ES-I3 (cell line): ENCODE data around the gene ZBTB5.

Source experiments
- H3K36me3 ChIP-seq: 2 replicates; pipeline ENCODE4 v1.6.1; 2013; ENCODE audit warnings: mild to moderate bottlenecking, low read length, control low read depth, moderate library complexity; ENCODE audit not compliant: insufficient read depth
- H3K4me1 ChIP-seq: 2 replicates; pipeline ENCODE4 v1.6.1; 2013; ENCODE audit warnings: mild to moderate bottlenecking, control low read depth, low read length; ENCODE audit not compliant: insufficient read depth
- H3K9ac ChIP-seq: 2 replicates; pipeline ENCODE4 v1.6.1; 2013; ENCODE audit warnings: low read depth, mild to moderate bottlenecking, low read length, moderate library complexity
- H3K9me3 ChIP-seq: 2 replicates; pipeline ENCODE4 v1.6.1; 2013; ENCODE audit warnings: mild to moderate bottlenecking, low read length, moderate library complexity; ENCODE audit not compliant: control insufficient read depth, insufficient read depth

ZBTB5 gene

DNA sequence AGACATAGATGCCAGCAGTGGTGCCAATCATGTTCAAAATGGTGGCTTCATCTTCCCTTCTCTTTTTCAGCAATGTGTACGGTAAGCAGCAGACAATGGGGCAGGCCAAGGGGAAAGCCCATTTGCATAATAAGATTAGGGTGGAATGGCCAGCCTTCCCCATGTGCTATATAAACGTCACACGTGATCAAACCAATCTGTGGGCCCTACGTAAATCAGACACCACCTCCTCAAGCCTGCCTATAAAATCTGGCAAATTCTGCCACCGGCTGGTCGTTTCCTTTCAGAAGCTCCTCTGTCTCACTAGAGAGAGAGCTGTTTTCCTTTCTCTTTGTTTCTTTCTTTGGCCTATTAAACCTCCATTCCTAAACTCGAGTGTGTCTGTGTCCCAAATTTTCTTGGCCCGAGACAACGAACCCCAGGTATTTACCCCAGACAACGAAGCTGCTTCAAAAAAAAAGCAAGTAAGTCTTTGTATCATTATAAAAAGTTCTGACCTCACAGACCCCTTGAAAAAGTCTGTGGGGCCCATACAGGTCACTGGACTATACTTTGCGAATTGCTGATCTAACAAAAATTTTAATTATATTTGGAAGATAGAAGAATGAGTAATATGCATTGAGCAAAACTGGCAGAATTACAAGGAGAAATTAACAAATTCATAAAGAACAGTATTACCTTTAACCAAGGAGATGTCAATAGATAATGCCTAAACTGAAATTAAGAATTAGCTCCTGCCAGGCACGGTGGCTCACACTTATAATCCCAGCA lies 15.2 kb downstream of the ZBTB5 start:
- Histone ChIP-seq H3K9me3 (no peaks in the 10 kb centered on the region), H3K36me3 (peaks cover 2% of the 10 kb centered on the region; the same call in 1 of the 2 replicates), H3K9ac (no peak overlapping the region), H3K4me1 (no peaks in the 10 kb centered on the region)

DNA sequence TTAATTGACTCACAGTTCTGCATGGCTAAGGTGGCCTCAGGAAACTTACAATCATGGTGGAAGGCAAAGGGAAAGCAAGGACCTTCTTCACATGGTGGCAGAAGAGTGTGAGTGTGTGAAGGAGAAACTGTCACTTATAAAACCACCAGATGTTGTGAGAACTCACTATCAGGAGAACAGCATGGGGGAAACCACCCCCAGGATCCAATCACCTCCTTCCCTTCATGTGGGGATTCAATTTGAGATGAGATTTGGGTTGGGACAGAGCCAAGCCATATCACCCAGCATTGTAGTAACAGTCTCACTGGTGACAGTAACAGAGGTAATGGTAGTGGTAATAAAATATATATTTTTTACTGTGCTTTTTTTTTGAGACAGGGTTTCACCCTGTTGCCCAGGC lies 18.1 kb downstream of the ZBTB5 start:
- H3K36me3 ChIP-seq: peaks cover 7% of the 10 kb centered on the region

GRCh38 chr9:37446401-37446800 lies 18.8 kb downstream of the ZBTB5 start:
- peaks cover 14% of the 10 kb centered on the region for H3K36me3 ChIP-seq
- H3K9ac ChIP-seq: no peak overlapping the region
- H3K9me3 ChIP-seq: no peaks in the 10 kb centered on the region
- no peaks in the 10 kb centered on the region for H3K4me1 ChIP-seq

More for the DNA sequence above, 18.1 kb downstream of the ZBTB5 start:
- H3K9me3 ChIP-seq: no peaks in the 10 kb centered on the region
- H3K4me1 ChIP-seq: no peaks in the 10 kb centered on the region
- no peak overlapping the region for H3K9ac ChIP-seq

DNA sequence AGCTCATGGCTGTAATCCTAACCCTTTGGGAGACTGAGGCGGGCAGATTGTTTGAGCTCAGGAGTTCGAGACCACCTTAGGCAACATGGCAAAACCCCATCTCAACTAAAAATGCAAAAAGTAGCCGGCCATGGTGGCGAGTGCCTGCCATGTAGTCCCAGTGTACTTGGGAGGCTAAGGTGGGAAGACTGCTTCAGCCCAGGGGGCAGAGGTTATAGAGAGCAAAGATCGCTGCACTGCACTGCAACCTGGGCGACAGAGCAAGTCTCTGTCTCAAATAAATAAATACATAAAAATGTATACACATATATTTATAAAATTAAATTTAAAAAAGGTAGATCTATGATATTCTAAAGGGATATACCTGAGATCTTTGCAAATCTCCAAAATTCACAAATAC lies 19.4 kb downstream of the ZBTB5 start:
- Histone ChIP-seq H3K9me3 (no peaks in the 10 kb centered on the region), H3K36me3 (peaks cover 20% of the 10 kb centered on the region), H3K4me1 (no peaks in the 10 kb centered on the region), H3K9ac (no peak overlapping the region)

DNA sequence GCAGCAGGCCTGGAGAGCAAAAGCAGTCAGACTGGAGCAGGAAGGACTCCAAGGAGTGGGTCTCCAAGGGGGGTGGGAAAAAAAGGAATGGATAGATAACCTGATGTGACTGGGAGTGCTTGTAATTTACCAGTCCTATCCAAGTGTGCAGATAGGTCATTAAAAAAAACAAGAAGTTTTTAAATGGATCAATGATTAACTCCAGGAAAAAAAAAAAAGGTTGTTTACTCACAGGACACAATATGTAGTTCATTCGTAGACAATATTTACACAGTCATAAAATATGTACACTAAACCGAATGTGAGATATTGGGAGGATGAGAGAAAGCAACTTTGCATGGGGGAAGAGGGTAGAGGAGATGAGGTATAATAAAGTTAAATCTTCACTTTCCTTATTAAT lies 20.4 kb downstream of the ZBTB5 start:
- Histone ChIP-seq H3K9ac (no peak overlapping the region), H3K4me1 (no peaks in the 10 kb centered on the region), H3K36me3 (peaks cover 20% of the 10 kb centered on the region), H3K9me3 (no peaks in the 10 kb centered on the region)

GRCh38 chr9:37443566-37443965 lies 21.7 kb downstream of the ZBTB5 start:
- Histone ChIP-seq H3K9me3 (no peaks in the 10 kb centered on the region), H3K36me3 (peaks cover 18% of the 10 kb centered on the region), H3K9ac (no peak overlapping the region), H3K4me1 (no peaks in the 10 kb centered on the region)

DNA sequence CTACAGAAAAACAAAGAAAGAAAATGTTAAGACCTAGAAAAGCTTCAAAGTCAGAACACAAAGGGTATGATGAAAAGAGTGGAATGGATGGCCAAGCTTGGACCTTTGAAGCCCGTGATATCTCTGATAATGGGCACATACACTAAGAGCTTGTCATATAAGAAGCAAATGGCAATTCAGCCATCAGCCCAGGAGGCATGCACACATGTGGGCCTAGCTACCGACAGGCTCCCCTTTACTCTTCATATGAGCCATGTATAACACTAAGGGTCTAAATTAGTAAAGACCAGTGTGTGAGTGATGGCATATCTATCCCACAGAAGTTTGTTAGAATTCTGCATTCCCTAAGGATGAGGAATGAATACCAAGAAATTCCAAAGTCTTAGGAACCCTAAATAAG lies 22.7 kb downstream of the ZBTB5 start:
- Histone ChIP-seq H3K36me3 (peaks cover 27% of the 10 kb centered on the region), H3K9me3 (no peaks in the 10 kb centered on the region), H3K4me1 (no peaks in the 10 kb centered on the region), H3K9ac (no peak overlapping the region)

DNA sequence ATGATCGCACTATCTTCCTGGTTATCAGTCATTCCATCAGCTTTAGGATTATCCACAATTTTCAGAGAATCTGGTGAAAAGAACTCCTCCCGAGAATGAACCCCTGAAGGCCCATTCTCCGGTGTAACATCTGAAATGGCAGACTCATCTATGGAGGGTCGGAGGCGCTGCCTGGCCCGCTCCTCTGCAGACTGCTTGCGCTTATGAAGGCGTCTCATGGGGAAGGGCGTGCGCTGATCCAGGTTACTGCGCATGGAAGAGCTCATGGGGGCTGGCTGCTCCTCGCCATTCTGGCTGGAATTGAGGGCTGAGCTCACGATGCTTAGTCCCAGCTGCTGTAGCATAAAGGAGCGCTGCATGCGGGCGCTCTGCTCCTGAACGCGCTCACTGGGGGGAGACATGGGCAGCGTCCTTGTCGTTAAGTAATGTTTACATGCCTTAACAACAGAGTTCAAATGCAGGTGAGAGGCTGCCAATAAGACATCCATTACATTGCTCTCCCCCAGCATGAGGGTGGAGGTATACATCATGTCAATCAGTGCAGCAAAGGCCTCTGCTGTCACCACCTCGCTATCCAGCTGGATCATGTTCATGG lies 23.4 kb downstream of the ZBTB5 start:
- peaks cover 33% of the 10 kb centered on the region for H3K36me3 ChIP-seq
- H3K4me1 ChIP-seq: no peaks in the 10 kb centered on the region
- H3K9ac ChIP-seq: no peak overlapping the region
- H3K9me3 ChIP-seq: no peaks in the 10 kb centered on the region

- Histone ChIP-seq H3K4me1 (peaks cover 16% of the 10 kb centered on the region), H3K9ac (no peak overlapping the region), H3K9me3 (no peaks in the 10 kb centered on the region), H3K36me3 (peaks cover 40% of the 10 kb centered on the region)
These were observed 26.9 kb downstream of the ZBTB5 start for GRCh38 chr9:37438359-37438758.

DNA sequence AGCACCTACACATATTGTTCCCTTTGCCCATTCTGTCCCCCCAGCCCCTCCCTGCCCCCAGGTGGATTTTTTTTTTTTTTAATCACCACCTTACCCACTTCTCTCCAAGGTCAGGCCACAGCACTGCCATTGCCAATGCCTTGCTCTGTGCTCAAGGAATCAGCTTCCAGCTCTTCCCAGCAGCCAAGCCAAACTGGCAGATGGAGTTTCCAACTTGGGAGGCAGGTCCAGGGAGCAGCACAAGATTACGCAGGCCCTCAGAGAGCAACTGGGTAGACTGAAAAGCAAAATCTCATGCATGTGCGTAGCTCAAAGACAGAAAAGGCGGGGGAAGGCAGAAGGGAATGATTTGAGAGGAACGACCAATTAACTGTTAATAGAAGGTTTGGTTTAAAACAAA lies 27.6 kb downstream of the ZBTB5 start:
- Histone ChIP-seq H3K4me1 (peaks cover 19% of the 10 kb centered on the region), H3K9me3 (no peaks in the 10 kb centered on the region), H3K9ac (no peak overlapping the region), H3K36me3 (peaks cover 40% of the 10 kb centered on the region)

DNA sequence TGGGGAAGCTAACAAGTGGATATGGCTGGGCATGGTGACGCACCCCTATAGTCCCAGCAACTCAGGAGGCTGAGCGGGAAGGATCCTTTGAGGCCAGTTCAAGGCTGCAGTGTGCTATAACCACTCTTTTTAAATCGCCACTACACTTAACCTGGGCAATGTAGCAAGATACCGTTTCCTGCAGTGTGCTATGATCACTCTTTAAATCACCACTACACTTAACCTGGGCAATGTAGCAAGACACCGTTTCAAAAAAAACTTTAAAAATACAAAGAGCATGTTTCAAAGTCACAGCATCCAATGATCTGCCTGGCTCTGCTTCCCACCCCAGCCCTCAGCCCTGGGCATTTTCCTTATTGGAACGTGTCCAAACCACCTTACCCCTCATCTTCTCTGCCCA lies 28.2 kb downstream of the ZBTB5 start:
- H3K9me3 ChIP-seq: no peaks in the 10 kb centered on the region
- H3K9ac ChIP-seq: no peak overlapping the region
- H3K36me3 ChIP-seq: peaks cover 34% of the 10 kb centered on the region
- peaks cover 19% of the 10 kb centered on the region for H3K4me1 ChIP-seq

GRCh38 chr9:37436540-37436939 lies 28.7 kb downstream of the ZBTB5 start:
- Histone ChIP-seq H3K4me1 (peaks cover 19% of the 10 kb centered on the region), H3K36me3 (peaks cover 29% of the 10 kb centered on the region), H3K9me3 (no peaks in the 10 kb centered on the region), H3K9ac (no peak overlapping the region)

DNA sequence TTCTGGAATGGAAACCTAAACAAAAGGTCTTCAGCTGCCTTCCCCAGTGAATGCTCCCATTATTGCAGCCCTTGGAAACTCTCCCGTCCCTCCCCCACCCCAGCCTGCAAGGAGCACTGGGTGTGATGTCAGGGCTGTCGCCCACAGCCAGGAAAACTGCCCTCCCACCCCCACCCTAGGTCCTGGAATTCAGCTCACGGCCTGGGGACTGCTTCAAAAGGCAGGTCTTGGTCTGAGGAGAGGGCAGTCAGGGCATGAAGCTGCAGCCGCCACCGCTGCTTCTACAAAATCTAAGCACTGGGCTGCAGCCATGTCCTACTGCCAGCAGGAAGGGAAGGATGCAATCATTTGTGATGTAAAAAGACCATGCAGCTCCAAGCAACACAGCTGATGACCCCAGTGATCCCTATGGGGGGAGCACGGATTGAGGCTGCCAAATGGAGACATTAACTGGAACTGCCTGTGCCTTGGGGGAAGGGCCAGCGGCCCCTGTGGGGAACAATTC lies 31.3 kb downstream of the ZBTB5 start:
- H3K9ac ChIP-seq: no peak overlapping the region
- no peaks in the 10 kb centered on the region for H3K9me3 ChIP-seq

GRCh38 chr9:37432020-37432419 lies 33.2 kb downstream of the ZBTB5 start:
- Histone ChIP-seq H3K4me1 (peaks cover 19% of the 10 kb centered on the region), H3K9ac (no peak overlapping the region), H3K36me3 (peaks cover 16% of the 10 kb centered on the region), H3K9me3 (no peaks in the 10 kb centered on the region)

More for the DNA sequence above, 31.3 kb downstream of the ZBTB5 start:
- peaks cover 25% of the 10 kb centered on the region for H3K36me3 ChIP-seq
- peaks cover 19% of the 10 kb centered on the region for H3K4me1 ChIP-seq
